GM23338 (cell line): Measurements from ENCODE around the gene RNF214. TPM values are rescaled to one million over a fixed set of nuclear protein-coding genes. Genes with fewer than 3 reads are reported as not detected.

ENCODE experiments used
- ATAC-seq: fragments of 200-7000 bp; cut with Tn5 transposase; 3 replicates; pipeline ENCODE4 v1.9.1; 2020
- DNase-seq: peaks from one replicate; pipeline ENCODE4 v3.0.0-alpha.2; 2015; ENCODE audit warnings: low spot score
- H2AFZ ChIP-seq: fragments of 200-600 bp; sonication (generic); 2 replicates; pipeline ENCODE4 v1.8.0; 2016; ENCODE audit warnings: antibody characterized with exemption, mild to moderate bottlenecking, moderate library complexity
- H3F3A ChIP-seq: fragments of 200-600 bp; sonication (generic); replicated peaks from 2 replicates; pipeline ENCODE4 v1.8.0; 2017; ENCODE audit warnings: antibody characterized with exemption, mixed run types, low read depth
- H3K27ac ChIP-seq: fragments of 200-600 bp; sonication (generic); 2 replicates; pipeline ENCODE4 v1.6.1; 2016; ENCODE audit warnings: low read depth
- H3K27me3 ChIP-seq: fragments of 200-600 bp; sonication (generic); 2 replicates; pipeline ENCODE4 v1.8.0; 2016; ENCODE audit warnings: mild to moderate bottlenecking, mixed run types, moderate library complexity; ENCODE audit not compliant: insufficient read depth
- H3K36me3 ChIP-seq: fragments of 200-600 bp; sonication (generic); 2 replicates; pipeline ENCODE4 v1.8.0; 2016; ENCODE audit warnings: mild to moderate bottlenecking; ENCODE audit not compliant: insufficient read depth
- H3K4me1 ChIP-seq: fragments of 200-600 bp; sonication (generic); 2 replicates; pipeline ENCODE4 v1.8.0; 2016; ENCODE audit warnings: mild to moderate bottlenecking, moderate library complexity; ENCODE audit not compliant: insufficient read depth
- H3K4me2 ChIP-seq: fragments of 200-600 bp; sonication (generic); 2 replicates; pipeline ENCODE4 v1.7.1; 2017; ENCODE audit warnings: mixed run types
- H3K4me3 ChIP-seq: fragments of 200-600 bp; sonication (generic); 2 replicates; pipeline ENCODE4 v1.6.1; 2016; ENCODE audit warnings: mixed run types
- H3K79me2 ChIP-seq: fragments of 200-600 bp; sonication (generic); replicated peaks from 2 replicates; pipeline ENCODE4 v1.8.0; 2017; ENCODE audit warnings: mild to moderate bottlenecking; ENCODE audit not compliant: insufficient read depth
- H3K9me2 ChIP-seq: fragments of 200-600 bp; sonication (generic); 2 replicates; pipeline ENCODE4 v1.8.0; 2017; ENCODE audit not compliant: insufficient read depth
- H4K20me1 ChIP-seq: fragments of 200-600 bp; sonication (generic); replicated peaks from 2 replicates; pipeline ENCODE4 v1.8.0; 2017; ENCODE audit warnings: mild to moderate bottlenecking; ENCODE audit not compliant: insufficient read depth
- H3K27ac Mint-ChIP-seq: 2 replicates; pipeline ENCODE4 v1.8.0; 2020; ENCODE audit warnings: inconsistent platforms, mild to moderate bottlenecking, moderate library complexity, mixed read lengths
- H3K27me3 Mint-ChIP-seq: 3 replicates; pipeline ENCODE4 v1.8.0; 2022; ENCODE audit warnings: low read depth, mild to moderate bottlenecking, moderate library complexity, mixed read lengths, inconsistent platforms; ENCODE audit not compliant: insufficient read depth, poor library complexity
- H3K36me3 Mint-ChIP-seq: 3 replicates; pipeline ENCODE4 v1.8.0; 2021; ENCODE audit warnings: low read depth, mild to moderate bottlenecking, inconsistent platforms, moderate library complexity, mixed read lengths
- H3K4me1 Mint-ChIP-seq: 3 replicates; pipeline ENCODE4 v1.8.0; 2020; ENCODE audit warnings: mild to moderate bottlenecking, inconsistent platforms, mixed read lengths
- H3K4me3 Mint-ChIP-seq: 3 replicates; pipeline ENCODE4 v1.8.0; 2021; ENCODE audit warnings: moderate library complexity, mild to moderate bottlenecking, inconsistent platforms, mixed read lengths
- H3K9me3 Mint-ChIP-seq: 3 replicates; pipeline ENCODE4 v1.8.0; 2020; ENCODE audit warnings: moderate library complexity, mild to moderate bottlenecking, inconsistent platforms, mixed read lengths
- CTCF ChIP-seq, 2 experiments: fragments of 200-600 bp in 1 of 2; sonication (generic) in 1 of 2; conservative IDR thresholded peaks; 2 replicates each; pipeline versions ENCODE4 v1.5.1 to v1.6.1; 2016 to 2017; ENCODE audit warnings: antibody characterized with exemption in 2 of 2, low read depth in 2 of 2, mild to moderate bottlenecking in 2 of 2, moderate library complexity in 1 of 2
- EZH2phosphoT487 ChIP-seq: fragments of 200-600 bp; sonication (generic); IDR thresholded peaks from one replicate; pipeline ENCODE4 v1.8.1; 2018; ENCODE audit warnings: antibody characterized with exemption; ENCODE audit not compliant: unreplicated experiment
- JUNB ChIP-seq: IDR thresholded peaks from one replicate; pipeline ENCODE4 v1.6.1; 2016; ENCODE audit warnings: antibody characterized with exemption; ENCODE audit not compliant: unreplicated experiment
- NANOG ChIP-seq: IDR thresholded peaks from 2 replicates; pipeline ENCODE4 v1.6.1; 2016; ENCODE audit warnings: antibody characterized with exemption, borderline replicate concordance
- REST ChIP-seq: IDR thresholded peaks from one replicate; pipeline ENCODE4 v1.6.1; 2018; ENCODE audit warnings: antibody characterized with exemption; ENCODE audit not compliant: unreplicated experiment
- STAT1 ChIP-seq: IDR thresholded peaks from one replicate; pipeline ENCODE4 v1.6.1; 2016; ENCODE audit warnings: antibody characterized with exemption; ENCODE audit not compliant: unreplicated experiment
- ZNF114 ChIP-seq: fragments of 250-450 bp; sonication (Bioruptor Pico); IDR thresholded peaks from 2 replicates; pipeline ENCODE4 v1.5.0; 2020; ENCODE audit warnings: mild to moderate bottlenecking, moderate library complexity
- polyA plus RNA-seq: library from polyadenylated mRNA; unstranded; fragments of >200 nt; fragmentation: Nextera tagmentation; extraction: Ambion mirVana; gene quantifications from 2 replicates; pipeline ENCODE4 v1.2.1, GENCODE V29; 2016
- total RNA-seq: library from RNA; depleted of rRNA; stranded (reverse); fragments of >200 nt; shearing (Covaris generic); gene quantifications from 2 replicates; pipeline ENCODE4 v1.2.3, GENCODE V29; 2014

The RNF214 gene
- total and polyA plus RNA-seq, 2 experiments from 2014 or later, result 19.4 to 28.4 TPM

GRCh38 chr11:117222991-117223740 lies 9.3 kb upstream of the RNF214 start:
- Histone ChIP-seq H3K9me2 (no peaks in the 10 kb centered on the region), H3K27ac (no peak overlapping the region), H3K36me3 (no peaks in the 10 kb centered on the region), H3K79me2 (no peaks in the 10 kb centered on the region), H3F3A (peaks cover 7% of the 10 kb centered on the region; the same call in 1 of the 2 replicates), H2AFZ (no peak overlapping the region), H3K27me3 (no peaks in the 10 kb centered on the region), H4K20me1 (0 out of 2 replicates have a peak, but pooled peaks cover 4% of the 10 kb centered on the region), H3K4me3 (no peak overlapping the region), H3K4me2 (no peak overlapping the region), H3K4me1 (no peaks in the 10 kb centered on the region)
- H3K4me1 Mint-ChIP-seq, result peaks cover 8% of the 10 kb centered on the region
- DNase-seq (no peak), ATAC-seq (no peak)
- TF ChIP-seq JUNB (no peak), REST (no peak), CTCF (conservative IDR thresholded peaks at IDR 0.05; ENCODE audit: low read depth in 2 of 2) (no peak), NANOG (no peak)
- H3K27me3 Mint-ChIP-seq, result peaks cover 13% of the 10 kb centered on the region
- H3K36me3 Mint-ChIP-seq, result peaks cover 32% of the 10 kb centered on the region
- no peaks in the 10 kb centered on the region for H3K9me3 Mint-ChIP-seq
- no peak overlapping the region; the same call in 1 of the 2 replicates for H3K27ac Mint-ChIP-seq
- no peak overlapping the region for H3K4me3 Mint-ChIP-seq

GRCh38 chr11:117223741-117224689 lies 8.5 kb upstream of the RNF214 start:
- H3K27me3 Mint-ChIP-seq, result peaks cover 12% of the 10 kb centered on the region
- H3K79me2 ChIP-seq, result no peaks in the 10 kb centered on the region
- no peaks in the 10 kb centered on the region for H3K4me1 ChIP-seq
- H4K20me1 ChIP-seq, result 0 out of 2 replicates have a peak, but pooled peaks cover 4% of the 10 kb centered on the region
- no peak for ATAC-seq
- H3K4me1 Mint-ChIP-seq, result peaks cover 8% of the 10 kb centered on the region
- no peaks in the 10 kb centered on the region for H3K27me3 ChIP-seq
- DNase-seq, result no peak
- no peak overlapping the region for H3K4me3 ChIP-seq
- no peaks in the 10 kb centered on the region for H3K36me3 ChIP-seq
- TF ChIP-seq EZH2phosphoT487, result no peak
- TF ChIP-seq ZNF114 (CRISPR knock-in tag), result no peak
- TF ChIP-seq STAT1, result no peak
- no peak overlapping the region for H3K27ac ChIP-seq
- peaks cover 29% of the 10 kb centered on the region for H3K36me3 Mint-ChIP-seq
- no peak overlapping the region for H3K4me3 Mint-ChIP-seq
- H3K9me2 ChIP-seq, result no peaks in the 10 kb centered on the region
- H3K27ac Mint-ChIP-seq, result no peak overlapping the region
- peaks cover 7% of the 10 kb centered on the region; the same call in 1 of the 2 replicates for H3F3A ChIP-seq
- H3K4me2 ChIP-seq, result no peak overlapping the region
- H3K9me3 Mint-ChIP-seq, result no peaks in the 10 kb centered on the region
- H2AFZ ChIP-seq, result no peak overlapping the region
